GM12878 (cell line): ENCODE results near the gene FAM20A. TPM values are rescaled to one million over a fixed set of nuclear protein-coding genes. Genes with fewer than 3 reads are reported as not detected.

ENCODE experiments used
- ATAC-seq: fragments of 200-7000 bp; cut with Tn5 transposase; 3 replicates; pipeline ENCODE4 v1.9.1; 2020; ENCODE audit warnings: mild to moderate bottlenecking, moderate library complexity
- BruUV-seq: library from RNA; stranded (reverse); fragments of 400-500 nt; replicated peaks from 2 replicates; lab custom pipeline; 2021; lab: Mats Ljungman, UMichigan
- CTCF ChIA-PET: fragments of 300-600 bp; sonication (Branson Sonifier 250); formaldehyde crosslinking; extraction: SDS; loops from one replicate; lab custom pipeline; 2021; ENCODE audit warnings: inconsistent platforms; lab: Yijun Ruan, JAX
- POLR2A ChIA-PET: fragments of 350-600 bp; formaldehyde crosslinking; extraction: SDS; loops from one replicate; lab custom pipeline; 2021; ENCODE audit warnings: inconsistent platforms; lab: Charles Lee
- RAD21 ChIA-PET: fragments of 300-600 bp; sonication (Branson Sonifier 250); formaldehyde crosslinking; loops from one replicate; lab custom pipeline; 2023; ENCODE audit warnings: antibody characterized with exemption; ENCODE audit not compliant: unreplicated experiment; lab: Charles Lee
- SMC1A ChIA-PET: fragments of 300-600 bp; sonication (Branson Sonifier 250); formaldehyde crosslinking; loops from one replicate; lab custom pipeline; 2023; ENCODE audit not compliant: unreplicated experiment, uncharacterized antibody; lab: Charles Lee
- DNase-seq: peaks from one replicate; pipeline ENCODE4 v3.0.0-alpha.2; 2011; ENCODE audit warnings: low read depth, low spot score
- FAIRE-seq: peaks from 3 replicates; lab custom pipeline; 2011; peaks lifted over from hg19 to GRCh38; lab: Jason Lieb, UNC
- H2AFZ ChIP-seq: 2 replicates; pipeline ENCODE4 v1.6.0; 2011; ENCODE audit warnings: low read depth, low read length, control low read depth; ENCODE audit not compliant: control insufficient read depth
- H3K27ac ChIP-seq: 2 replicates; pipeline ENCODE4 v1.5.1; 2011; ENCODE audit warnings: control low read depth; ENCODE audit not compliant: control insufficient read depth, insufficient read depth
- H3K27me3 ChIP-seq, 2 experiments: replicated peaks in 1 of 2; 2 replicates each; pipeline versions ENCODE4 v1.6.0 to v1.6.1; 2011; ENCODE audit warnings: low read length in 1 of 2; ENCODE audit not compliant: control insufficient read depth in 2 of 2, insufficient read depth in 2 of 2
- H3K36me3 ChIP-seq, 2 experiments: 2 replicates each; pipeline ENCODE4 v1.5.1; 2011; ENCODE audit warnings: low read length in 1 of 2; ENCODE audit not compliant: control insufficient read depth in 2 of 2, insufficient read depth in 2 of 2
- H3K4me1 ChIP-seq: 2 replicates; pipeline ENCODE4 v1.6.1; 2011; ENCODE audit warnings: mild to moderate bottlenecking, low read length, moderate library complexity, mixed read lengths; ENCODE audit not compliant: control insufficient read depth, insufficient read depth
- H3K4me2 ChIP-seq: 2 replicates; pipeline ENCODE4 v1.6.0; 2011; ENCODE audit warnings: control low read depth; ENCODE audit not compliant: control insufficient read depth, insufficient read depth
- H3K4me3 ChIP-seq: fragments of 200-600 bp; sonication (generic); 2 replicates; pipeline ENCODE4 v1.5.1; 2016
- H3K79me2 ChIP-seq: 2 replicates; pipeline ENCODE4 v1.6.0; 2011; ENCODE audit warnings: low read length; ENCODE audit not compliant: control insufficient read depth, insufficient read depth
- H3K9ac ChIP-seq: 2 replicates; pipeline ENCODE4 v1.8.0; 2011; ENCODE audit warnings: low read length, control low read depth, mixed read lengths; ENCODE audit not compliant: control insufficient read depth, insufficient read depth
- H3K9me3 ChIP-seq: replicated peaks from 3 replicates; pipeline ENCODE4 v1.5.1; 2011; ENCODE audit warnings: mild to moderate bottlenecking, low read length; ENCODE audit not compliant: control insufficient read depth, insufficient read depth
- H4K20me1 ChIP-seq: 2 replicates; pipeline ENCODE4 v1.6.0; 2011; ENCODE audit not compliant: control insufficient read depth, insufficient read depth
- CREB1 ChIP-seq: IDR thresholded peaks from 2 replicates; pipeline ENCODE4 v1.6.1; 2012; ENCODE audit warnings: low read depth, mild to moderate bottlenecking, inconsistent platforms
- KDM1A ChIP-seq: fragments of 200-600 bp; sonication (generic); IDR thresholded peaks from 2 replicates; pipeline ENCODE4 v1.6.1; 2016; ENCODE audit warnings: borderline replicate concordance
- NR2F1 ChIP-seq: fragments of 450-650 bp; conservative IDR thresholded peaks from 2 replicates; pipeline ENCODE4 v1.6.1; 2017; ENCODE audit warnings: mild to moderate bottlenecking
- PAX5 ChIP-seq: IDR thresholded peaks from 2 replicates; pipeline ENCODE4 v1.6.1; 2011; ENCODE audit warnings: low read depth, low read length, borderline replicate concordance
- RAD21 ChIP-seq: IDR thresholded peaks from 2 replicates; pipeline ENCODE4 v1.6.1; 2011; ENCODE audit warnings: mild to moderate bottlenecking, low read depth, low read length, moderate library complexity; ENCODE audit not compliant: insufficient read depth
- TCF3 ChIP-seq: IDR thresholded peaks from 2 replicates; pipeline ENCODE4 v1.6.1; 2012; ENCODE audit warnings: low read depth, mild to moderate bottlenecking, low read length, borderline replicate concordance; ENCODE audit not compliant: insufficient read depth
- YBX1 ChIP-seq: fragments of 450-650 bp; IDR thresholded peaks from 2 replicates; pipeline ENCODE4 v1.6.1; 2016; ENCODE audit warnings: antibody characterized with exemption
- WGBS: methylation state at CpG from one replicate; pipeline ENCODE4 v1.1.6; 2016; ENCODE audit warnings: low lambda C conversion rate; ENCODE audit not compliant: insufficient replicate concordance, insufficient coverage; ENCODE audit errors: missing lambda C conversion rate; 5-methylcytosine and 5-hydroxymethylcytosine counted together
- in situ Hi-C: fragments of 300-500 bp; cut with MboI; formaldehyde crosslinking; loops from 9 replicates; pipeline ENCODE4 v1.14.3; 2018; ENCODE audit warnings: mixed read lengths
- intact Hi-C: fragments of 100-400 bp; cut with micrococcal nuclease; formaldehyde crosslinking; loops from one replicate; pipeline ENCODE4 v1.14.2; 2022; ENCODE audit not compliant: unreplicated experiment
- polyA plus RNA-seq, 11 experiments: library from polyadenylated mRNA; depleted of rRNA in 4 of 11; unstranded in 6 of 11; stranded (reverse) in 5 of 11; fragments of >200 nt; fragmentation: Nextera tagmentation in 4 of 11; fragmentation: Illumina TruSeq in 1 of 11; extraction: Ambion mirVana in 4 of 11; extraction: Trizol in 1 of 11; gene quantifications; 1 replicate in 1 of 11; 2 replicates in 10 of 11; pipeline versions ENCODE4 v1.2.1 to v1.2.3, GENCODE V29; 2011 to 2016; ENCODE audit warnings: inconsistent platforms in 2 of 11, missing spikeins in 2 of 11, low read depth in 1 of 11
- total RNA-seq, 4 experiments: library from RNA; depleted of rRNA in 3 of 4; stranded (reverse); fragments of >200 nt in 3 of 4; fragmentation: Illumina TruSeq in 1 of 4; extraction: Trizol in 1 of 4; gene quantifications; 2 replicates each; pipeline versions ENCODE4 v1.2.1 to v1.2.3, GENCODE V29; 2013 to 2021
- TF ChIP-seq, protein P1 (sequence below): fragments of 450-650 bp; IDR thresholded peaks from 2 replicates; pipeline ENCODE4 v1.6.1; 2017; ENCODE audit warnings: antibody characterized with exemption, mild to moderate bottlenecking, moderate library complexity

Gene FAM20A
- total and polyA plus RNA-seq, 10 of the 15 experiments (the other 5 are each of a cell fraction or from before 2014, with no cell fraction given) = 0.13 TPM; not detected in 9

DNA sequence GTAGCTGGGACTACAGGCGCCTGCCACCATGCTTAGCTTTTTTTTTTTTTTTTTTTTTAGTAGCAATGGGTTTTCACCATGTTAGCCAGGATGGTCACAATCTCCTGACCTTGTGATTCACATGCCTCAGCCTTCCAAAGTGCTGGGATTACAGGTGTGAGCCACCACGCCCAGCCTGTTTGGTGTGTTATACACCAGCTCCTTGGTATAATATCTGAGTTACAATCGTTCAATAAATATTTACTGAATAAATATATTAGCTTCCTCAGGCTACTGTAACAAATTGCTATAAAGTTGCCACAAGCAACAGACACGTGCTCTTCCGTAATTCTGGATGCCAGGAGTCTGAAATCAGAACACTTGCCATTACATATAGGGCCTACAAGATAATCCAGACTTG is 13.6 kb upstream of the FAM20A start:
- in situ Hi-C loops = no loop called here
- DNase-seq = no peak
- H3K4me1 ChIP-seq = no peaks in the 10 kb centered on the region
- H3K27me3 ChIP-seq = no peaks in the 10 kb centered on the region
- no peak for ATAC-seq
- intact Hi-C loops = no loop called here
- BruUV-seq = no TSS peak
- FAIRE-seq = no peak
- TF ChIP-seq TCF3 = no peak
- TF ChIP-seq KDM1A = no peak
- TF ChIP-seq YBX1 = no peak
- no peak for TF ChIP-seq PAX5
- TF ChIP-seq, protein P1, sequence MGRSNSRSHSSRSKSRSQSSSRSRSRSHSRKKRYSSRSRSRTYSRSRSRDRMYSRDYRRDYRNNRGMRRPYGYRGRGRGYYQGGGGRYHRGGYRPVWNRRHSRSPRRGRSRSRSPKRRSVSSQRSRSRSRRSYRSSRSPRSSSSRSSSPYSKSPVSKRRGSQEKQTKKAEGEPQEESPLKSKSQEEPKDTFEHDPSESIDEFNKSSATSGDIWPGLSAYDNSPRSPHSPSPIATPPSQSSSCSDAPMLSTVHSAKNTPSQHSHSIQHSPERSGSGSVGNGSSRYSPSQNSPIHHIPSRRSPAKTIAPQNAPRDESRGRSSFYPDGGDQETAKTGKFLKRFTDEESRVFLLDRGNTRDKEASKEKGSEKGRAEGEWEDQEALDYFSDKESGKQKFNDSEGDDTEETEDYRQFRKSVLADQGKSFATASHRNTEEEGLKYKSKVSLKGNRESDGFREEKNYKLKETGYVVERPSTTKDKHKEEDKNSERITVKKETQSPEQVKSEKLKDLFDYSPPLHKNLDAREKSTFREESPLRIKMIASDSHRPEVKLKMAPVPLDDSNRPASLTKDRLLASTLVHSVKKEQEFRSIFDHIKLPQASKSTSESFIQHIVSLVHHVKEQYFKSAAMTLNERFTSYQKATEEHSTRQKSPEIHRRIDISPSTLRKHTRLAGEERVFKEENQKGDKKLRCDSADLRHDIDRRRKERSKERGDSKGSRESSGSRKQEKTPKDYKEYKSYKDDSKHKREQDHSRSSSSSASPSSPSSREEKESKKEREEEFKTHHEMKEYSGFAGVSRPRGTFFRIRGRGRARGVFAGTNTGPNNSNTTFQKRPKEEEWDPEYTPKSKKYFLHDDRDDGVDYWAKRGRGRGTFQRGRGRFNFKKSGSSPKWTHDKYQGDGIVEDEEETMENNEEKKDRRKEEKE = no peak
- TF ChIP-seq CREB1 = no peak
- no peak for TF ChIP-seq RAD21
- TF ChIP-seq NR2F1 = no peak
- H3K36me3 ChIP-seq = no peaks in the 10 kb centered on the region
- no peak overlapping the region for H3K27ac ChIP-seq
- H2AFZ ChIP-seq = no peak overlapping the region
- ChIA-PET POLR2A (interaction anchor here (0.6 kb wide), 1 partner anchor 19 kb away, joined by 6 read pairs; no protein-coding TSS in a partner anchor), RAD21 (interaction anchor here (0.7 to 1.4 kb wide), 5 partner anchors 148 to 319 kb away, joined by 3 to 5 read pairs (median 3); no protein-coding TSS in a partner anchor), CTCF (interaction anchor here (0.7 to 3.0 kb wide), 24 partner anchors 8 to 965 kb away, joined by 3 to 18 read pairs (median 5); no protein-coding TSS in a partner anchor), SMC1A (interaction anchor here (0.7 to 1.6 kb wide), 7 partner anchors 8 to 297 kb away, joined by 3 to 4 read pairs (median 3); partner anchors contain the start of gene WIPI1)
- 16% methylated on average over 4 of the region's 5 CpGs for WGBS
- no peaks in the 10 kb centered on the region for H3K9me3 ChIP-seq
- H3K9ac ChIP-seq = no peak overlapping the region
- H3K79me2 ChIP-seq = no peaks in the 10 kb centered on the region
- H3K4me2 ChIP-seq = no peak overlapping the region
- no peaks in the 10 kb centered on the region for H4K20me1 ChIP-seq
- no peak overlapping the region for H3K4me3 ChIP-seq
